Lower leg skin (tissue), 3 donors: ENCODE measurements around the gene DVL3.

Source experiments
- POLR2A ChIP-seq, 2 donors: fragments of 450-650 bp; IDR thresholded peaks; one replicate each; pipeline ENCODE4 v1.6.1; 2016 to 2017; ENCODE audit warnings: antibody characterized with exemption in 2 of 2, mild to moderate bottlenecking in 1 of 2, moderate library complexity in 1 of 2
- TF ChIP-seq, protein P1 (sequence below), 3 donors: fragments of 450-650 bp; IDR thresholded peaks; one replicate each; pipeline ENCODE4 v1.5.1; 2016; ENCODE audit warnings: antibody characterized with exemption in 3 of 3, mild to moderate bottlenecking in 3 of 3, moderate library complexity in 2 of 3

DNA sequence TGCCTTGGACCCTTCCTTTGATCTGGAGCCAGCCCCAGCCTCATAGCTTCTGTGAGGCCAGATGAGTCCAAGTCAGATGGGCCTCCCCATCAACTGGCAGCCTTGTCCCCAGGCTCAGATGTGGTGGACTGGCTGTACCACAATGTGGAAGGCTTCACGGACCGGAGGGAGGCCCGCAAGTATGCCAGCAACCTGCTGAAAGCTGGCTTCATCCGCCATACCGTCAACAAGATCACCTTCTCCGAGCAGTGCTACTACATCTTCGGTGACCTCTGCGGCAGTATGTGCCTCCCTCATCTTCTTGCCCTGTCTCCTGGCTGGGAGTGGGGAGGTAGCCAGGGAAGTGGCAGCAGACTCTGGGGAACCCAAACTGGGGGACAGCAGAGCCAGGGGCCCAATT, 12.6 kb downstream of the DVL3 start:
- TF ChIP-seq, protein P1, sequence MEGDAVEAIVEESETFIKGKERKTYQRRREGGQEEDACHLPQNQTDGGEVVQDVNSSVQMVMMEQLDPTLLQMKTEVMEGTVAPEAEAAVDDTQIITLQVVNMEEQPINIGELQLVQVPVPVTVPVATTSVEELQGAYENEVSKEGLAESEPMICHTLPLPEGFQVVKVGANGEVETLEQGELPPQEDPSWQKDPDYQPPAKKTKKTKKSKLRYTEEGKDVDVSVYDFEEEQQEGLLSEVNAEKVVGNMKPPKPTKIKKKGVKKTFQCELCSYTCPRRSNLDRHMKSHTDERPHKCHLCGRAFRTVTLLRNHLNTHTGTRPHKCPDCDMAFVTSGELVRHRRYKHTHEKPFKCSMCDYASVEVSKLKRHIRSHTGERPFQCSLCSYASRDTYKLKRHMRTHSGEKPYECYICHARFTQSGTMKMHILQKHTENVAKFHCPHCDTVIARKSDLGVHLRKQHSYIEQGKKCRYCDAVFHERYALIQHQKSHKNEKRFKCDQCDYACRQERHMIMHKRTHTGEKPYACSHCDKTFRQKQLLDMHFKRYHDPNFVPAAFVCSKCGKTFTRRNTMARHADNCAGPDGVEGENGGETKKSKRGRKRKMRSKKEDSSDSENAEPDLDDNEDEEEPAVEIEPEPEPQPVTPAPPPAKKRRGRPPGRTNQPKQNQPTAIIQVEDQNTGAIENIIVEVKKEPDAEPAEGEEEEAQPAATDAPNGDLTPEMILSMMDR (IDR thresholded peaks at IDR 0.05): no peak
- TF ChIP-seq POLR2A (IDR thresholded peaks at IDR 0.05): no peak
